Activated CD4-positive, alpha-beta T cell treated with anti-CD3 and anti-CD28 coated beads, Interleukin-2, amount 50 U/mL, for 48 hours (primary cell): ENCODE results near the gene NPIPA1.
"Not testable (repeated sequence)": the region's sequence is repeated elsewhere in the genome, so short reads cannot be mapped to it uniquely, and the experiment has no call there.

Source experiments
- DNase-seq, 2 experiments: peaks; one replicate each; pipeline ENCODE4 v3.0.0-alpha.2; 2020

Gene NPIPA1

GRCh38 chr16:14937143-14937542 is at the start of gene NPIPA1:
Gene NPIPA1 (plus strand): TSS chr16:14937443. CDS start chr16:14937443, 0 bp downstream.
- not testable (repeated sequence) for DNase-seq

- DNase-seq, result not testable (repeated sequence)
Observed at GRCh38 chr16:14892111-14892510, 45.1 kb upstream of the NPIPA1 start.

GRCh38 chr16:14895382-14895781 is 41.9 kb upstream of the NPIPA1 start:
- not testable (repeated sequence) for DNase-seq

- not testable (repeated sequence) for DNase-seq
Observed at GRCh38 chr16:14896023-14896422, 41.2 kb upstream of the NPIPA1 start.

GRCh38 chr16:14897006-14897664 is 40.1 kb upstream of the NPIPA1 start:
- DNase-seq, result not testable (repeated sequence)

GRCh38 chr16:14898162-14898561 is 39.1 kb upstream of the NPIPA1 start:
- DNase-seq, result not testable (repeated sequence)

GRCh38 chr16:14903191-14903957 is 33.9 kb upstream of the NPIPA1 start:
- peak; percentile 21 to 31 for DNase-seq

- not testable (repeated sequence) for DNase-seq
Observed at GRCh38 chr16:14909744-14910143, 27.5 kb upstream of the NPIPA1 start.

GRCh38 chr16:14910833-14911629 is 26.2 kb upstream of the NPIPA1 start:
- DNase-seq, result not testable (repeated sequence)

- peak; percentile 61 for DNase-seq
Observed at GRCh38 chr16:14911954-14912353, 25.3 kb upstream of the NPIPA1 start.

GRCh38 chr16:14912588-14912987 is 24.7 kb upstream of the NPIPA1 start:
- not testable (repeated sequence) for DNase-seq

- DNase-seq, result not testable (repeated sequence)
Observed at GRCh38 chr16:14918504-14918903, 18.7 kb upstream of the NPIPA1 start.

GRCh38 chr16:14919837-14920600 is 17.2 kb upstream of the NPIPA1 start:
- not testable (repeated sequence) for DNase-seq

- not testable (repeated sequence) for DNase-seq
Observed at GRCh38 chr16:14922285-14922684, 15.0 kb upstream of the NPIPA1 start.

GRCh38 chr16:14922968-14923367 is 14.3 kb upstream of the NPIPA1 start:
- DNase-seq, result not testable (repeated sequence)

GRCh38 chr16:14923394-14924088 is 13.7 kb upstream of the NPIPA1 start:
- DNase-seq, result not testable (repeated sequence)

GRCh38 chr16:14924359-14924758 is 12.9 kb upstream of the NPIPA1 start:
- DNase-seq, result not testable (repeated sequence)

GRCh38 chr16:14924982-14925381 is 12.3 kb upstream of the NPIPA1 start:
- DNase-seq, result not testable (repeated sequence)

- not testable (repeated sequence) for DNase-seq
Observed at GRCh38 chr16:14928064-14928714, 9.1 kb upstream of the NPIPA1 start.

GRCh38 chr16:14929176-14929575 is 8.1 kb upstream of the NPIPA1 start:
- DNase-seq, result not testable (repeated sequence)

- not testable (repeated sequence) for DNase-seq
Observed at GRCh38 chr16:14930246-14930645, 7.0 kb upstream of the NPIPA1 start.
